Transverse colon (tissue), 4 donors: ENCODE measurements around the gene RPL38. TPM values are rescaled to one million over a fixed set of nuclear protein-coding genes. Genes with fewer than 3 reads are reported as not detected.

Experiments used
- DNase-seq: peaks from one replicate; pipeline ENCODE4 v3.0.0-alpha.2; 2019
- H3K27ac ChIP-seq, 4 donors: fragments of 200-600 bp; sonication (generic); 2 replicates each; pipeline ENCODE4 v1.5.1; 2016 to 2018; ENCODE audit warnings: inconsistent platforms in 4 of 4
- H3K27me3 ChIP-seq: fragments of 200-600 bp; sonication (generic); 2 replicates; pipeline ENCODE4 v1.5.1; 2017; ENCODE audit warnings: inconsistent platforms
- H3K36me3 ChIP-seq, 4 donors: fragments of 200-600 bp; sonication (generic); 2 replicates each; pipeline ENCODE4 v1.5.1; 2017 to 2019; ENCODE audit warnings: inconsistent platforms in 4 of 4
- H3K4me1 ChIP-seq, 4 donors: fragments of 200-600 bp; sonication (generic); 2 replicates each; pipeline ENCODE4 v1.5.1; 2017 to 2020; ENCODE audit warnings: inconsistent platforms in 4 of 4
- H3K4me3 ChIP-seq, 4 donors: fragments of 200-600 bp; sonication (generic); 1 replicate in 1 of 4; 2 replicates in 3 of 4; pipeline versions ENCODE4 v1.5.1 to v1.6.1; 2017 to 2019; ENCODE audit warnings: inconsistent platforms in 4 of 4
- H3K9me3 ChIP-seq, 2 donors: fragments of 200-600 bp; sonication (generic); 2 replicates each; pipeline ENCODE4 v1.5.1; 2017 to 2019; ENCODE audit warnings: inconsistent platforms in 2 of 2
- EP300 ChIP-seq: sonication (generic); formaldehyde crosslinking; IDR thresholded peaks from one replicate; pipeline ENCODE4 v1.6.1; 2017; ENCODE audit warnings: antibody characterized with exemption, low read depth
- POLR2A ChIP-seq: fragments of 450-650 bp; IDR thresholded peaks from one replicate; pipeline ENCODE4 v1.6.1; 2016; ENCODE audit warnings: antibody characterized with exemption, mild to moderate bottlenecking, moderate library complexity
- POLR2AphosphoS5 ChIP-seq, 3 donors: sonication (generic); formaldehyde crosslinking; IDR thresholded peaks; one replicate each; pipeline ENCODE4 v1.6.1; 2016; ENCODE audit warnings: antibody characterized with exemption in 3 of 3
- WGBS, 2 donors: methylation state at CpG; one replicate each; pipeline ENCODE4 v1.1.5; 2018; ENCODE audit warnings: low coverage in 1 of 2; 5-methylcytosine and 5-hydroxymethylcytosine counted together
- in situ Hi-C, 4 donors: fragments of 200-750 bp; cut with MboI; loops; one replicate each; pipeline versions ENCODE4 v1.15.0 to v1.15.1; 2017; ENCODE audit warnings: low sequenced_read_pairs in 3 of 4, low pct_ligation_motif_present in 1 of 4, low pct_unique_long_range_greater_than_20kb in 1 of 4
- intact Hi-C: fragments of 100-400 bp; cut with DNase I; formaldehyde crosslinking; loops from one replicate; pipeline ENCODE4 v1.15.1; 2023; ENCODE audit warnings: low total_unique reads
- total RNA-seq, 4 donors: library from RNA; depleted of rRNA; stranded (reverse); fragments of >200 nt; gene quantifications; one replicate each; pipeline ENCODE4 v1.1.0, GENCODE V29; 2016
- TF ChIP-seq, protein P1 (sequence below), 5 experiments: fragments of 200-600 bp in 3 of 5; fragments of 450-650 bp in 2 of 5; sonication (generic) in 3 of 5; IDR thresholded peaks; 1 replicate in 2 of 5; 2 replicates in 3 of 5; pipeline ENCODE4 v1.5.1; 2016 to 2017; ENCODE audit warnings: antibody characterized with exemption in 5 of 5, inconsistent platforms in 3 of 5, mild to moderate bottlenecking in 2 of 5, moderate library complexity in 1 of 5

RPL38 gene
- total RNA-seq, 4 donors from 2014 or later = 65.1 to 310 (median 203) TPM

DNA sequence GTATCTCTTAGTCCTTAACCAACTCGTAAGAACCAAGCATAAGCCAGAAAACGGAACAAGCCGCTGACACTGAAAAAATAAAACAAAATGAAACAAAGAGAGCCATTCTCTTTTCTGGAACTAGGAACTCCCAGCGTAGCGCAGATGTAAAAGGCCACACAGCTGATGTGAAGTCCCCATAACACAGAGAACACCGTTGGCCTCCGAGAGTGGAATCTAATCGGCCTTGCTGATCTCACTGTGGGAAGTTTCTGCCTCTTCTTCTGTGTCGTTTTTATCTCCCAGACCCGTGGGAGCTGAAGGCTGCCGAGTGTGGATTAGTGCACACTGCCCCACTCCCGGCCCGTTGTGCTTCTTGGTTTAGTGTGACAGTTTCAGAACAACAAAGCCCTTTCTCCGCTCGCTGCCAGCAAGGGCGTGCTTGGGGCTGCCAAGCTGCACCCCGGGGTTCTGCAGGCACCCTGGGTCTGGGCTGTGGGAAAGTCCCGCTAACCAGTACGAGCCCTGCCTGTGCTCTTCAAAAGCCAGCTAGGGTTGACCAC, 31.6 kb downstream of the RPL38 start:
- WGBS, 2 donors = 59 to 60% methylated on average over 9 to 19 of the region's 19 CpGs
- DNase-seq = no peak
- TF ChIP-seq POLR2AphosphoS5 (IDR thresholded peaks at IDR 0.05) = no peak
- TF ChIP-seq, protein P1, sequence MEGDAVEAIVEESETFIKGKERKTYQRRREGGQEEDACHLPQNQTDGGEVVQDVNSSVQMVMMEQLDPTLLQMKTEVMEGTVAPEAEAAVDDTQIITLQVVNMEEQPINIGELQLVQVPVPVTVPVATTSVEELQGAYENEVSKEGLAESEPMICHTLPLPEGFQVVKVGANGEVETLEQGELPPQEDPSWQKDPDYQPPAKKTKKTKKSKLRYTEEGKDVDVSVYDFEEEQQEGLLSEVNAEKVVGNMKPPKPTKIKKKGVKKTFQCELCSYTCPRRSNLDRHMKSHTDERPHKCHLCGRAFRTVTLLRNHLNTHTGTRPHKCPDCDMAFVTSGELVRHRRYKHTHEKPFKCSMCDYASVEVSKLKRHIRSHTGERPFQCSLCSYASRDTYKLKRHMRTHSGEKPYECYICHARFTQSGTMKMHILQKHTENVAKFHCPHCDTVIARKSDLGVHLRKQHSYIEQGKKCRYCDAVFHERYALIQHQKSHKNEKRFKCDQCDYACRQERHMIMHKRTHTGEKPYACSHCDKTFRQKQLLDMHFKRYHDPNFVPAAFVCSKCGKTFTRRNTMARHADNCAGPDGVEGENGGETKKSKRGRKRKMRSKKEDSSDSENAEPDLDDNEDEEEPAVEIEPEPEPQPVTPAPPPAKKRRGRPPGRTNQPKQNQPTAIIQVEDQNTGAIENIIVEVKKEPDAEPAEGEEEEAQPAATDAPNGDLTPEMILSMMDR (IDR thresholded peaks at IDR 0.05) = no peak
- TF ChIP-seq POLR2A = no peak
- TF ChIP-seq EP300 = no peak
- in situ Hi-C loops = no loop called here
- no peaks in the 10 kb centered on the region for H3K9me3 ChIP-seq
- peak overlapping the region; percentile 22 to 57 (median 27) for H3K27ac ChIP-seq
- intact Hi-C loops = no loop called here
- H3K4me1 ChIP-seq = no peaks in the 10 kb centered on the region
- no peaks in the 10 kb centered on the region for H3K36me3 ChIP-seq
- H3K27me3 ChIP-seq = no peaks in the 10 kb centered on the region
- H3K4me3 ChIP-seq = no peak overlapping the region

DNA sequence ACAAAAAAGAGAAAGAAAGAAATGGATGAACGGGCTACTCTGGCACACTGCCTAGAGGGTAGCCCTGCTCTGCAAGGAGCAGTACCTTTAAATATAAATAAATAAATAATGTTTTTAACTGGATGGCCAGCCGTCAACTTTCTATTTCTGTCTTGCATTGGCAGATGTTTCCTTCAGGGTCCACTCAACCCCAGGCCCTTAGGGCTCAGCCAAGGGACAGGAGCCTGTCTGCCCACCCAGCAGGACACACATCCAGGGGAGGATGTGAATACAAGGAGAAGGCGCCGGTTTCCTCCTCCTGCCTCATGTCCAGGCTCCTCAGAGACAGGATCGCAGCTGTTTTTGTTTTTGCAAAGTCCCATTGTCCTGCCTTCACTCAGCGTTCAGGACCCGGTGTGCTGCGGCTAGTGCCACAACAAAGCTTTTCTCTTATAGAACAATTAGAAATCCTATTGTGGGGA, 32.5 kb downstream of the RPL38 start:
- H3K4me1 ChIP-seq = no peaks in the 10 kb centered on the region
- no peaks in the 10 kb centered on the region for H3K9me3 ChIP-seq
- no peaks in the 10 kb centered on the region for H3K36me3 ChIP-seq
- no peaks in the 10 kb centered on the region for H3K27me3 ChIP-seq
- DNase-seq = no peak
- TF ChIP-seq EP300 (no peak), POLR2AphosphoS5 (IDR thresholded peaks at IDR 0.05) (no peak), POLR2A (no peak)
- TF ChIP-seq, protein P1 (IDR thresholded peaks at IDR 0.05) = no peak
- in situ Hi-C loops = no loop called here
- intact Hi-C loops = no loop called here
- H3K27ac ChIP-seq = no peak overlapping the region
- no peak overlapping the region for H3K4me3 ChIP-seq
- WGBS, 2 donors = 73 to 79% methylated on average over 5 to 8 of the region's 8 CpGs

DNA sequence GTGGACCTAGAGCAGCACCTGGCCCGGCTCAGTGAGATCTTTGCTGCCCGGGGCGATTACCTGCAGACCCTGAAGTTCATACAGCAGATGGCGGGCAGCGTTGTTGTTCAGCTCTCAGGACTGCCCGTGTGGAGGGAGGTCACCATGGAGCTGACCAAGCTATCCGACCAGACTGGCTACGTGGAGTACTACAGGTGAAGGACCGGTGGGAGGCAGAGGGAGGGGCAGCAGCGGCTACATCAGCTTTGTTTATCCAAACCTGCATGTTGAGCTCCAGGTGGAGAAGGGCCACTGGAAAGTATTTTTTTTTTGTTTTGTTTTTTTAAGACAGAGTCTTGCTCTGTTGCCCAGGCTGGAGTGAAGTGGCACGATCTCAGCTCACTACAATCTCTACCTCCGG, 33.8 kb downstream of the RPL38 start:
- intact Hi-C loops = no loop called here
- in situ Hi-C loops = no loop called here
- 86 to 94% methylated on average over 3 to 12 of the region's 12 CpGs for WGBS, 2 donors
- no peak overlapping the region for H3K4me3 ChIP-seq
- no peak overlapping the region for H3K27ac ChIP-seq
- DNase-seq = no peak
- H3K9me3 ChIP-seq = no peaks in the 10 kb centered on the region
- no peaks in the 10 kb centered on the region for H3K27me3 ChIP-seq
- TF ChIP-seq POLR2A (no peak), POLR2AphosphoS5 (IDR thresholded peaks at IDR 0.05) (no peak), EP300 (no peak)
- TF ChIP-seq, protein P1 (IDR thresholded peaks at IDR 0.05) = no peak
- no peaks in the 10 kb centered on the region for H3K36me3 ChIP-seq
- no peaks in the 10 kb centered on the region for H3K4me1 ChIP-seq

DNA sequence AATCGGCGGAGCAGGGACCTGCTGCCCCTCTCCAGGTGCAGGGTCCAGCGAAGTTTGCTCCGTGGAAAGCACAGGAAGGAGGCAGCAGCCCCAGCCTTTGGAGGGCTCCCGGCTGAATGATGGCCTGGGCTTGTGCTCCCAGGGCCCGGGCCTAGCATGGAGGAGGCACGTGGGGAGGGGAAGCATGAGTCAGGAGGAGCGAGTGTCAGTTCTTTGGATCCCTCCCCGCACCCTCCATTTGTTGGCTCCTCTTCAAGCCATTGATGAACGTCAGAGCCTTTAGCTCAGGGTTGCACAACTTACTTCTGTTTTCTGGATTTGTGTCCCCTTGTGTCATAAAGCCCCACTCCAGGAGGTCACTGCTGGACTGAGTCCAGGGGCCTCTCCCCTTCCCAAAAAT, 35.7 kb downstream of the RPL38 start:
- Histone ChIP-seq H3K27ac (no peak overlapping the region), H3K4me1 (no peaks in the 10 kb centered on the region), H3K27me3 (no peaks in the 10 kb centered on the region), H3K9me3 (no peaks in the 10 kb centered on the region), H3K4me3 (no peak overlapping the region), H3K36me3 (no peaks in the 10 kb centered on the region)
- intact Hi-C loops = no loop called here
- TF ChIP-seq EP300 = no peak
- TF ChIP-seq POLR2A = no peak
- TF ChIP-seq, protein P1 (IDR thresholded peaks at IDR 0.05) = no peak
- no peak for TF ChIP-seq POLR2AphosphoS5 (IDR thresholded peaks at IDR 0.05)
- peak; percentile 44 for DNase-seq
- WGBS, 2 donors = 20 to 70% methylated on average over 1 to 10 of the region's 10 CpGs
- in situ Hi-C loops = no loop called here
